GM13976 (cell line): ENCODE measurements around the gene KLK8.

ENCODE experiments used
- DNase-seq: peaks from one replicate; pipeline ENCODE4 v3.0.0; 2012; ENCODE audit warnings: low spot score
- CTCF ChIP-seq: IDR thresholded peaks from 2 replicates; pipeline ENCODE4 v1.5.1; 2012; ENCODE audit warnings: borderline replicate concordance, mild to moderate bottlenecking; ENCODE audit not compliant: insufficient read depth; ENCODE audit errors: extremely low read depth, missing control alignments, control extremely low read depth
- in situ Hi-C: fragments of 300-500 bp; cut with MboI; formaldehyde crosslinking; loops from one replicate; pipeline ENCODE4 v1.12.0; 2022; ENCODE audit warnings: low sequenced_read_pairs, mixed read lengths, inconsistent platforms; ENCODE audit not compliant: unreplicated experiment

The KLK8 gene

GRCh38 chr19:51012661-51013190, 11.3 kb upstream of the KLK8 start:
- in situ Hi-C loops: no loop called here
- no peak for DNase-seq
- TF ChIP-seq CTCF: no peak

- TF ChIP-seq CTCF: no peak
- in situ Hi-C loops: no loop called here
- DNase-seq: no peak
These were observed 8.8 kb upstream of the KLK8 start for GRCh38 chr19:51010066-51010795.

DNA sequence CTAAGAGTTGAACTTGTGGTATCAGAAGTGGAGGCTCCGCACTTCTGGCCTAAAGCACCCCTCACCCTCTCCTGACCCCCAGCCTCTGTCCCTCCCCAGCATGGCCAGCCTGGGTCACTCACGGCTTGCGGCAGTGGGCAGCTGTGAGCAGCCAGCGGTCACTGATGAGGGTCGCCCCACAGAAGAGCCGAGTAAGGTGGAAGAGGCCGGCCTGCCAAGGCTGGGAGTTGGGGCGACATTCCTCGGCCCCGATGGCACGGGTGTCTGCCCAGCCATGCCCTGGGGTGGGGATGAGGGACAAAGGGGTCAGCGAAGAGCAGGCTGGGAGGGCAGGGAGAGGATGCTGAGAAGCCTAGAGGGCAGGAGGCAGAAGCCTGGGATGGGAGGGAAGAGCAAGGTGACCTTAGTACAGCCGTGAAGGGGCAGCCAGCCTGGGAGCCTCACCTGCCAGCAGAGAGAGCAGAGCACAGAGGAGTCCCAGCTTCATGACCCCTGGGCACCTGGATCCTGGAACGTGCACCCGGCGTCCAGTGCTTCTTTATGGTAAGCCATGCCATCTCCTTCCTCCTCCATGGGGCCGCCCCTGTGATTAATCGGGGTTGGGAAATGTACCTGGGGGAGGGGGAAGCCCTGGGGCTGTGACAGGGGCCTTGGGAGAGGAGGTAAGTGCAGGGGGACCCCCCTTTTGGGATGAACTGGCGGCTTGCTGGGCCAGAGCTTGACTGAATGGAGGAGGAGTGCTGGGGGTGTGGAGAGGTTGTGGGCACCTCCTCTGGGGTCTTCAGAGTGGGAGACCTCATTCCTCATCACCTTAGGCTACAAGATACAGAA, 7.9 kb upstream of the KLK8 start:
- no peak for TF ChIP-seq CTCF
- in situ Hi-C loops: no loop called here
- no peak for DNase-seq

DNA sequence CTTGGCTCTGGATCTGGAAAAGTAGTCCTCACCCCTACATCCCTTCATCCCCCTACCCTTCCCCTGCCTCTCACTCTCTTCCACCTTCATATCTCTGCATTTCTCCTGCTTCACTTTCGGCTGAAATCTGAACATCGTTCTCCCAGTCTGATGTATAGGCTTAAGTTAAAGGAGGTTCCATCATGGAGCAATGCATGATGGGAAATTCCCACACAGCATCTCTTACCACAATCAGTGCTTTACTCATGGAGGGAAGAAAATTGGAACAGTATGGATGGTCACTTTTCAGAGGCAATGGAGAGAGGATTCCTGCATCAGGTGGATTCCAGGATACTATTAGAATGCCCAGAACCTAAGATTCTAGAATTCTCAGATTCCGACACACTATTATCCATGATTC, 6.1 kb upstream of the KLK8 start:
- TF ChIP-seq CTCF: no peak
- in situ Hi-C loops: no loop called here
- no peak for DNase-seq

DNA sequence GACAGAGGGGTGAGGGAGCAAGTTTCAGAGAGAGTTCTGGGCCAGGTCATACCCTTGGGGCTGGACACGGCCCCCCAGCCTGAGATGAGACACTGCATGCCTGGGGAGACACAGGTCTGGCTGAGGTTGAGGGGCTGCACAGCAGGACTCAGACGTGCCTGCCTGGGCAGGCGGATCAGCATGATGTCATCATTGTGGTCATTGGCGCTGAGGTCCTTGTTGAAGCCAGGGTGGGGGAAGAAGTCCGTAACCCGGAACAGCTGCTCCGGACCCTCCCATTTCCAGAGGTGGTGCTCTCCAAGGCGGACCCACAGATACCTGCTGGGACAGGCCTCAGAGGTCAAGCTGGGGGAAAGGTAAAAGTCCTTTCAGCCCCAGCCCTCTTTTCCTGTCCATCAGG, 5.0 kb upstream of the KLK8 start:
- DNase-seq: no peak

DNA sequence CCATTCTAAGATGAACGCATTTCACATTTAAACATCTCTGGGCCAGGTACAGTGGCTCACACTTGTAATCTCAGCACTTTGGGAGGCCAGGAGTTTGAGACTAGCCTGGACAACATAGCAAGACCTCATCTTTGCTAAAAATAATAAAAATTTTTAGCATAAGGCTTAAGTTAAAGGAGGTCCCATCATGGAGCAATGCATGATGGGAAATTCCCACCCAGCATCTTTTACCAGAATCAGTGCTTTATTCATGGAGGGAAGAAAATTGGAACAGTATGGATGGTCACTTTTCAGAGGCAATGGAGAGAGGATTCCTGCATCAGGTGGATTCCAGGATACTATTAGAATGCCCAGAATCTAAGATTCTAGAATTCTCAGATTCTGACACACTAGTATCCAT, 3.8 kb upstream of the KLK8 start:
- in situ Hi-C loops: no loop called here
- DNase-seq: no peak
- TF ChIP-seq CTCF: no peak

More for the DNA sequence above, 5.0 kb upstream of the KLK8 start:
- no peak for TF ChIP-seq CTCF
- in situ Hi-C loops: no loop called here
